Suprapubic skin (tissue), 4 donors: ENCODE measurements around the gene SNX9.

Experiments used
- POLR2A ChIP-seq, 2 donors: fragments of 450-650 bp; IDR thresholded peaks; one replicate each; pipeline ENCODE4 v1.6.1; 2017; ENCODE audit warnings: antibody characterized with exemption in 2 of 2, mild to moderate bottlenecking in 2 of 2, moderate library complexity in 2 of 2
- POLR2AphosphoS5 ChIP-seq, 3 donors: sonication (generic); formaldehyde crosslinking; IDR thresholded peaks; one replicate each; pipeline ENCODE4 v1.6.1; 2017; ENCODE audit warnings: antibody characterized with exemption in 3 of 3

- TF ChIP-seq POLR2A (IDR thresholded peaks at IDR 0.05) (no peak), POLR2AphosphoS5 (IDR thresholded peaks at IDR 0.05) (no peak)
Measured at GRCh38 chr6:157884756-157885155, 61.7 kb downstream of the SNX9 start.
